Right cardiac atrium (tissue), 5 donors: ENCODE data around the gene SLC1A7. TPM values are rescaled to one million over a fixed set of nuclear protein-coding genes. Genes with fewer than 3 reads are reported as not detected.

Experiments used
- ATAC-seq, 2 donors: fragments of 200-7000 bp; cut with Tn5 transposase; one replicate each; pipeline versions ENCODE4 v1.8.0 to v1.9.1; 2020; ENCODE audit warnings: moderate library complexity in 2 of 2, mild to moderate bottlenecking in 1 of 2
- DNase-seq, 3 donors: peaks; one replicate each; pipeline ENCODE4 v3.0.0-alpha.2; 2020
- H3K27ac ChIP-seq: one replicate; pipeline ENCODE4 v1.5.1; 2013; ENCODE audit warnings: mild to moderate bottlenecking, low read length, control low read depth, moderate library complexity
- H3K27me3 ChIP-seq: one replicate; pipeline ENCODE4 v1.6.1; 2013; ENCODE audit not compliant: control insufficient read depth, insufficient read depth
- H3K4me1 ChIP-seq: one replicate; pipeline ENCODE4 v1.6.1; 2013; ENCODE audit warnings: low read length; ENCODE audit not compliant: control insufficient read depth, insufficient read depth
- H3K4me3 ChIP-seq: one replicate; pipeline ENCODE4 v1.5.1; 2013; ENCODE audit warnings: low read length, control low read depth
- H3K9me3 ChIP-seq: one replicate; pipeline ENCODE4 v1.6.1; 2013; ENCODE audit warnings: low read length; ENCODE audit not compliant: control insufficient read depth
- WGBS: extraction: QIAGEN DNeasy Blood & Tissue Kit; methylation state at CpG from one replicate; pipeline ENCODE4 v1.1.7; 2013; 5-methylcytosine and 5-hydroxymethylcytosine counted together
- intact Hi-C, 4 donors: fragments of 100-400 bp; cut with DNase I; formaldehyde crosslinking; loops; one replicate each; pipeline versions ENCODE4 v1.11.0 to v1.14.0; 2022 to 2023
- polyA plus RNA-seq: library from polyadenylated mRNA; stranded (reverse); fragments of 200-250 nt; gene quantifications from one replicate; pipeline ENCODE4 v1.2.3, GENCODE V29; 2013
- total RNA-seq, 4 donors: library from RNA; stranded (reverse); fragmentation: NEBNext Ultra II Directional; extraction: Animal tissue kit (Norgen Biotek cat#: 25700); gene quantifications; one replicate each; pipeline ENCODE4 v1.2.1, GENCODE V29; 2021
- donor health status: healthy with polysubstance abuse.
- donor health status: DM: no; HTN: yes; CAD: no.
- donor health status: DM: no; HTN: no; CAD: no.
- donor health status: DM: no; HTN: yes; CAD: no; lungs with severe emphysema.
- donor health status: DM: yes; HTN: yes; CAD: no.

SLC1A7 gene
- total and polyA plus RNA-seq, 5 donors = 0.57 to 1.8 (median 0.72) TPM

GRCh38 chr1:53180951-53181350 lies 38.5 kb upstream of the SLC1A7 start:
- no peaks in the 10 kb centered on the region for H3K9me3 ChIP-seq
- H3K4me3 ChIP-seq = no peak overlapping the region
- H3K4me1 ChIP-seq = peaks cover 8% of the 10 kb centered on the region
- intact Hi-C loops = loop anchor here in 1 of 4 donors (10.0 kb wide), 1 partner anchor 276 kb away; no protein-coding TSS in a partner anchor
- no peaks in the 10 kb centered on the region for H3K27me3 ChIP-seq
- no peak overlapping the region for H3K27ac ChIP-seq
- DNase-seq (no peak), ATAC-seq (no peak)
- 92% methylated on average over 5 of the region's 5 CpGs for WGBS

DNA sequence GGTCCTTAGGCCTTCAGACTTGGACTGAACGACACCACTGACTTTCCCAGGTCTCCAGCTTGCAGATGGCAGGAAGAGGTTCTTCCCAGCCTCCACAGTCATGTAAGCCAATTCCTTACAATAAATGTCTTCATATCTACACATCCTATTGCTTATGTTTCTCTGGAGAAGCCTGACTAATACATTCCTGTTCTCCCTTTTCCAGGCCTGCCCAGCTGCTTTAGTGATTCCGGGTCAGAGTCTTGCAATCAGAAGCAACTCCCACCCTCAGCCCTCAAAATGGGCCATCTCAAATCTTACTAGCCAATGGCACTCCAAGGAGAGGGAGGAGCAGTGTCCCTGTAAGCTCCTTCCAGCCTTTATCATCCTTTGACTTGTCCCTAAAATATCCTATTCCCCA lies 37.8 kb upstream of the SLC1A7 start:
- Histone ChIP-seq H3K9me3 (no peaks in the 10 kb centered on the region), H3K27me3 (no peaks in the 10 kb centered on the region), H3K4me1 (peaks cover 7% of the 10 kb centered on the region), H3K27ac (no peak overlapping the region), H3K4me3 (no peak overlapping the region)
- intact Hi-C loops = loop anchor here in 1 of 4 donors (10.0 kb wide), 1 partner anchor 275 kb away; no protein-coding TSS in a partner anchor
- DNase-seq (no peak), ATAC-seq (no peak)
- WGBS = 75% methylated on average over 2 of the region's 2 CpGs

- H3K9me3 ChIP-seq = no peaks in the 10 kb centered on the region
- ATAC-seq (peak; percentile 52 to 78), DNase-seq (peak; percentile 36 to 73 (median 67))
- intact Hi-C loops = loop anchor here in 1 of 4 donors (10.0 kb wide), 1 partner anchor 62 kb away; no protein-coding TSS in a partner anchor
- H3K27ac ChIP-seq = no peak overlapping the region
- 56% methylated on average over 10 of the region's 10 CpGs for WGBS
- H3K4me3 ChIP-seq = no peak overlapping the region
- H3K4me1 ChIP-seq = peaks cover 3% of the 10 kb centered on the region
- no peaks in the 10 kb centered on the region for H3K27me3 ChIP-seq
Measured at GRCh38 chr1:53176452-53177208, 34.2 kb upstream of the SLC1A7 start.

DNA sequence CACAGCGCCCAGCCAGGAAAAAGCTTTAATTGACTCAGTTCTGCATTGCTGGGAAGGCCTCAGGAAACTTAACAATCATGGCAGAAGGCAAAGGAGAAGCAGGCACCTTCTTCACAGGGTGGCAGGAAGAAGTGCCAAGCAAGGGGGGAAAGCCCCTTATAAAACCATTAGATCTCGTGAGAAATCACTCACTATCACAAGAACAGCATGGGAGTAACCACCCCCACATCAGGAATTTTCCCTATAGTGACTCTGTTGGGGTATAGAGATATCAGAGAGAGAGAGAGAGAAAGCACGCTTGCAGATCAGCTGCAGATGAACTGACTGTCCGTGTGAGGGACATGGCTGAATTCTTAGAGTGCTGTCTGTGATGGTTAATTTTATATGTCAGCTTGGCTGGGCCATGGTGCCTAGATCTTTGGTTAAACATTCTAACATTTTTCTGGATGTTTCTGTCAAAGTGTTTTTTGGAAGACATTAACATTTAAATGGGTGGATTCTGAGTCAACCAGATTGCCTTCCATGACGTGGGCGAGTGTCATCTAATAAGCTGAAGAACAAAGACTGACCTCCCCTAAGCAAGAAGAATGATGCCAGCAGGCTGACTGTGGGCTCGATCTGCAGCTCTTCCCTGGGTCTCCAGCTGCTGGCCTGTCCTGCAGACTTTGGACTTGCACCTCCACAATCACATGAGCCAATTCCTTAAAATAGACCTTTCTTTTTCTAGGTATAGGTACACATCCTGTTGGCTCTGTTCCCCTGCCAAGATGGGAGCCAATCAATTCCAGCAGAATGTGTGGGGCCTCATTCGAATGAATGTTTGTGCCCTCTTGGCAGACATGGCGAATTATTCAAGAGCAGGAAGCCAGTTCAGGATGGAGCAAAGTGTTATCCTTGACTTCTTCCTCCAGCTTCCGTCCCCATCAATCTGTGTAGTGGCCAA lies 32.8 kb upstream of the SLC1A7 start:
- WGBS = 67% methylated on average over 10 of the region's 10 CpGs
- intact Hi-C loops = loop anchor here in 1 of 4 donors (10.0 kb wide), 1 partner anchor 60 kb away; no protein-coding TSS in a partner anchor
- Histone ChIP-seq H3K27ac (no peak overlapping the region), H3K4me3 (no peak overlapping the region), H3K27me3 (no peaks in the 10 kb centered on the region), H3K9me3 (no peaks in the 10 kb centered on the region), H3K4me1 (peaks cover 3% of the 10 kb centered on the region)
- no peak for DNase-seq
- ATAC-seq = no peak

GRCh38 chr1:53172426-53173128 lies 30.1 kb upstream of the SLC1A7 start:
- WGBS = 27% methylated on average over 6 of the region's 6 CpGs

GRCh38 chr1:53166912-53167311 lies 24.5 kb upstream of the SLC1A7 start:
- WGBS = 74% methylated on average over 8 of the region's 8 CpGs
- no peaks in the 10 kb centered on the region for H3K4me1 ChIP-seq
- no peaks in the 10 kb centered on the region for H3K9me3 ChIP-seq
- peak in 1 of 2 donors; percentile 64 for ATAC-seq
- peak in 1 of 3 donors; percentile 53 for DNase-seq
- no peak overlapping the region for H3K27ac ChIP-seq
- H3K27me3 ChIP-seq = no peaks in the 10 kb centered on the region
- H3K4me3 ChIP-seq = no peak overlapping the region
- intact Hi-C loops = no loop called here

More at GRCh38 chr1:53172426-53173128, 30.1 kb upstream of the SLC1A7 start:
- H3K4me3 ChIP-seq = no peak overlapping the region
- ATAC-seq (peak; percentile 23 to 25), DNase-seq (no peak)
- H3K27me3 ChIP-seq = no peaks in the 10 kb centered on the region
- intact Hi-C loops = loop anchor here in 1 of 4 donors (10.0 kb wide), 1 partner anchor 58 kb away; no protein-coding TSS in a partner anchor
- no peaks in the 10 kb centered on the region for H3K9me3 ChIP-seq
- no peak overlapping the region for H3K27ac ChIP-seq
- H3K4me1 ChIP-seq = peaks cover 3% of the 10 kb centered on the region

DNA sequence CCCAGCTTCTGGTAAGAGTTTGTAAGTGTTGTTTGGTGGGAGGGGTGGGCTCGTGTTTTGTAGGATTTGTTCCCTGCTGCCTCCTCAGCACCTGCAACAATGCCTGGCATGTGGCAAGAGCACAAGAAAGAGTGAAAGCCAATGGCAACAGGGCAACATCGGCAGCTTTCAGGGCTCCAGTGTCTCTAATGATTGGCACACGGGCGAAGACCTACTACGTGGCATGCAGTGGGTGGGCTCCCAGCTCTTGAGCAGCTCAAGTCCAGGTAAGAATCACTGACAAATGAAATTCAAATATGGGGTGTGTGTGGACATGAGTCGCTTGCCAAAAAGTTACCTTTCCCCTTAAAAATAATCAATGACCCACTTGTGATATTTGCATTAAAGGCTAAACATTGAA lies 23.9 kb upstream of the SLC1A7 start:
- no peak for DNase-seq
- no peak for ATAC-seq

DNA sequence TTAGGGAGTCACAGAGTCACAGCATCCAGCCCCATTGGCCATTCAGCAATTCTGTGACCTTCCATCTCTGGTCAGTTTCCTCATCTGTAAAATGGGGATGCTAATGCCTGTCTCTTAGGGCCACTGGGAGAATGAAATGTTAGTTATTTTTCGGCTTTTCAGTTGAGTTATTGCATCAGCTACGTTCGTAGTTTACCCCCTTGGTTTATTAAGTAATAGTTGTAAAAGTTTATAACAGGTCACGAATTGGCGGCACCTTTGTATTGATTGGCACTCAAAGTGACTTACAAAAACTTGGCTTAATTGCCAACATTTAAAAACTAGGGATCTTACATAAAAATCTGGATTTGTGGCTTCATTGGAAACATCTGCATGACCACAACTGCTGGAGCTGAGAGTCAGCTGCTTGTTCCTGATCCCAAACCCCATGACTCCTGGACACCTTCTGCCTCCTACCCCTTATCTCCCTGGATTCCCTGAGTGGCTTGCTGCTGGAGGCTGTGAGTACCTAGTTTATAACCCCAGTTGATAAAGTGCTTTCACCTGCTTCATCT lies 23.0 kb upstream of the SLC1A7 start:
- 78% methylated on average over 5 of the region's 5 CpGs for WGBS
- H3K4me3 ChIP-seq = no peak overlapping the region
- no peaks in the 10 kb centered on the region for H3K9me3 ChIP-seq
- H3K4me1 ChIP-seq = no peaks in the 10 kb centered on the region
- H3K27ac ChIP-seq = no peak overlapping the region
- DNase-seq = no peak
- no peak for ATAC-seq
- H3K27me3 ChIP-seq = no peaks in the 10 kb centered on the region
- intact Hi-C loops = no loop called here

More for the DNA sequence above, 23.9 kb upstream of the SLC1A7 start:
- intact Hi-C loops = no loop called here
- Histone ChIP-seq H3K4me3 (no peak overlapping the region), H3K9me3 (no peaks in the 10 kb centered on the region), H3K27me3 (no peaks in the 10 kb centered on the region), H3K4me1 (no peaks in the 10 kb centered on the region), H3K27ac (no peak overlapping the region)
- 82% methylated on average over 6 of the region's 6 CpGs for WGBS

DNA sequence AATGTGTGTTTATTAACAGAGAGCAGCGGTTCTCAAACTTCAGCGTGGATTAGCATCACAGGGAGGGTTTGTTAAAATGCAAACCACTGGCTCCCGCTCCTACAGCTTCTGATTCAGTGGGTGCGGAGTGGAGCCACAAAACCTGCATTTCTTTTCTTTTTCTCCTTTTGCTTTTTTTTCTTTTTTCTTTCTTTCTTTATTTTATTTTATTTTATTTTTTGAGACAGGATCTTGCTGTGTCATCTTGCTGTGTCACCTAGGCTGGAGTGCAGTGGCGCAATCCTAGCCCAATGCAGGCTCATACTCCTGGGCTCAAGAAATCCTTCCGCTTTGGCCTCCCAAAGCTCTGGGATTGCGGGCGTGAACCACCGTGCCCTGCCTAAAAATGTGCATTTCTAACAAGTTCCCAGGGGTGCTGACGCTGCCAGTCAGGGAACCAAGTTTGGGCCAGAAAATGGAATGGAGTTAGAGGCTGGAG lies 20.9 kb upstream of the SLC1A7 start:
- ATAC-seq (no peak), DNase-seq (no peak)
- Histone ChIP-seq H3K4me1 (no peaks in the 10 kb centered on the region), H3K9me3 (no peaks in the 10 kb centered on the region), H3K27ac (no peak overlapping the region), H3K27me3 (no peaks in the 10 kb centered on the region), H3K4me3 (no peak overlapping the region)
- WGBS = 82% methylated on average over 10 of the region's 10 CpGs
- intact Hi-C loops = no loop called here

GRCh38 chr1:53162621-53163020 lies 20.2 kb upstream of the SLC1A7 start:
- no peaks in the 10 kb centered on the region for H3K4me1 ChIP-seq
- H3K4me3 ChIP-seq = no peak overlapping the region
- H3K27me3 ChIP-seq = no peaks in the 10 kb centered on the region
- intact Hi-C loops = no loop called here
- WGBS = 75% methylated on average over 5 of the region's 5 CpGs
- no peaks in the 10 kb centered on the region for H3K9me3 ChIP-seq
- no peak for ATAC-seq
- no peak overlapping the region for H3K27ac ChIP-seq
- DNase-seq = no peak
